T-helper 1 cell (primary cell): Measurements from ENCODE around the gene BNC1.
"Not testable (repeated sequence)": the region's sequence is repeated elsewhere in the genome, so short reads cannot be mapped to it uniquely, and the experiment has no call there.

Experiments used
- DNase-seq, 5 donors: peaks; one replicate each; pipeline ENCODE4 v3.0.0-alpha.2; 2012 to 2020

Gene BNC1

DNA sequence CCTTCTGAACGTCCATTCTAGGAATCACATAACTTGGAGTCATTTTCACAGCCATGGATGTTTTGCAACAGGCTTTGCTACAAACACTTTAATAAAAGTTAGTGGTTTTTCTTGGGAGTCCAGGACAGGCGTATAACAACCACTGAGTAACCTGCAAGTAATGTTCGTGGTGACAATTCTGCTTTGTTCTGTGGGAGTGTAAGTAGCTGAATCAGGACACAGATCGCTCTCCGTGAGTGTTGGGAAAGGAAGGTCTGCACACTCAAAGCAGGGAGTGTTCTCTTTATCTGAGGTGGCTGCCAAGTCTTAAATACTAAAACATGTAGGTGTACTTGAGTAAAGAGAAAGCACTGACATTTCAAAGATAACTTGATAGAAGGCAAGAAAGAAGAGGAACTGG is 7.9 kb upstream of the BNC1 start:
- DNase-seq = no peak

DNA sequence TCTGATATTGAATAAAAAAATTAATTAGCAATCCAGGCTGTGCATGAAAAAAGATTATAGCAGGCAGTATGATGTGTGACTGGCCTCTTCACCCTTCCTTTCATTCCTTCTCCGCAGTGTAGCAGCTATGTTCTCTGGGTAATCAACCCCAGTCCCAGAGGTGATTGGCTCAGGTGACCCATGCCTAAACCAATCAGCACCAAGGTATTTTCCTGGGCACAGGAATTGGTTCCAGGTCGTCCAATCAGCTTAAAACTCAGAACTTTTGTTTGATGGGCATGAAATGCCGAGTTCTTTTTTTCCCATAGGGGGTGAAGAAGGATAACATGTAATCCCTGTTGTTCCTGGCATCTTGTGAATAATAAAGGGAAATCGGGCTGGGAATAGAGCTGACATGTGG is 5.8 kb upstream of the BNC1 start:
- DNase-seq = no peak

DNA sequence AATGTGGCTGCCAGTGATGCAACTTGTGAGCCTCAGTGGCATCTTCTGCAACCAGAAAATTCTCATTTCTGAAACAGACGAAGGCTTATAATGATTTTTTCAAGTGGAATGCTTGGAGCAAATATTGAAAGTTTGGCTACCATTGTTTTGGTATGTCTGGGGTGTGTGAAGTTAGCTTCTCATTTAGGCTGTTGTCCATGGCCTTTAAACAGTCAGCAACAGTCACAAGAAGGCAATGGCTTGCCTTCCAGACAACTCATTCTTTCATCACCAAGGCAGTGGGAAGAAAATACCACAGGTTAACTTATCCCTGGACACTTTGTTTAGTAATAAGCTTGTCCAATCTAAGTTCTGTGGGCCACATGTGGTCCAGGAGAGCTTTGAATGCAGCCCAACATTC is 4.7 kb upstream of the BNC1 start:
- no peak for DNase-seq

DNA sequence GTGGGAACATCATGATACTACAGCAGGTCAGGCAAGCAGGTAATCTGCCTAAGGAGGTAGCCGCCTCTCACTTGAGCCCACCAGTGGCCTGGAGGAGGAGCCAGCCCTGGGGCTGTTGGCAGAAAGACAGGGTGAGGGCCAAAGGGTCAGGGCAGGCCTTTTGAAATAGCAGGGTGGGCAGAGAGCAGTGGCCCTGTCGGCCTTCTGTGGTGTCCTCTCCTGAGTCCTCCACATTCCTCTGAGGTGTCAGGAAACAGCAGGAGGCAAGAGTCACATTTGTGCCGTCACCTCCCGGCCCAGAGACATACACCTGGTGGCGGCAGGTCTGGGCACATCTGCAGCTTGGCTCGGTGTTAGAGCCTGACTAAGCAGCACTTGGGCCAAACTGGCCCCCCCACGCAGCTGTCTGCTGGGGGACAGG is 3.9 kb upstream of the BNC1 start:
- no peak for DNase-seq

DNA sequence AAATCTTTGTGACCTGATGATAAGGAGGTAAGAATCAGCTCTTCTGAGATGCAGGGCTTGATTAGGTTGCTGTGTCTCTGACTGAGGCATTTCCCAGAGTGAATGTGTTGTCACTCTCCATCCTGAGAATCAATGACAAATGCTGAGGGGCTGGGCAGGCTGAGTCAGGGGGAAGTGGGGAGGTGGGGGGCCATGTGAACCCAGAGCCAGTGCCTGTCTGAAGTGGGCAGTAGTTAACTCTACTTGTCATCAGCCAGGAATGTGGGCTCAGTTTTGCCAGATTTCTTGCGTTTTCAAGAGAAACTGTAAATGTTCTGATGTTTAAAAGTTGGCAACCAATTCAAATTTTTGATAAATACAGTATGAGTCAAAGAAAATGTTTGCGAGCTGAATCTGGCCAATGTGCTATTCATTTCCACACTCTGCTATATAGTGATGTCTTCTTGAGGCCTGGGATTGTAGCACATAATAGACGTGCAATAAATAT is 3.1 kb upstream of the BNC1 start:
- DNase-seq = no peak

DNA sequence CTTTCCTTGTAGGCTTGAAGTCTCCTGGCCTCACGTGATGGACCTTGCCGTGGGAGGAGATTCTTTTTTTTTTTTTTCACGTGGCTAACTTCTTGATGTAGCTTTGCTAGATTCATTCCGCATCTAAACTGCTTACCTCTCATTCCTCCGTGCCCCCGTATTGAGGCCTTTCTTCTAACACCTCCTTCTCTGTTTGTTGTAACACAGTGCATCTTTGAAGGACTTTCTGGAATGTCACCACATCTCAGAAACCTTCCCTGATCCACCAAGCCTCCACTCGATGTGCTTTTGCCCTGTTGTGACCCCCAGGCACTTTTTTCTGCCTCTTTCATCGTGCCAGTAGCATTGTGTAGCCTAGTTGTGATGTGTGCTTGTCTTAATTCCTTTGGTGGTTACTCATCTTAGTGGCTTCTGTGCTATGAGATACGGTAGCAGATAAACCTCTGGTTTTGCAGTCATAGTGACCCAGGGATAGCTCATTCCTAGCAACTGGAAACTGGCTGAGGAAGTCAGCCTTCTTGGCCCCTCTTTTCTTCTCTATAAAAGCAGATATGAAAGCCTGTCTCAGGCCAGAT is 1.6 kb upstream of the BNC1 start:
- DNase-seq = no peak

DNA sequence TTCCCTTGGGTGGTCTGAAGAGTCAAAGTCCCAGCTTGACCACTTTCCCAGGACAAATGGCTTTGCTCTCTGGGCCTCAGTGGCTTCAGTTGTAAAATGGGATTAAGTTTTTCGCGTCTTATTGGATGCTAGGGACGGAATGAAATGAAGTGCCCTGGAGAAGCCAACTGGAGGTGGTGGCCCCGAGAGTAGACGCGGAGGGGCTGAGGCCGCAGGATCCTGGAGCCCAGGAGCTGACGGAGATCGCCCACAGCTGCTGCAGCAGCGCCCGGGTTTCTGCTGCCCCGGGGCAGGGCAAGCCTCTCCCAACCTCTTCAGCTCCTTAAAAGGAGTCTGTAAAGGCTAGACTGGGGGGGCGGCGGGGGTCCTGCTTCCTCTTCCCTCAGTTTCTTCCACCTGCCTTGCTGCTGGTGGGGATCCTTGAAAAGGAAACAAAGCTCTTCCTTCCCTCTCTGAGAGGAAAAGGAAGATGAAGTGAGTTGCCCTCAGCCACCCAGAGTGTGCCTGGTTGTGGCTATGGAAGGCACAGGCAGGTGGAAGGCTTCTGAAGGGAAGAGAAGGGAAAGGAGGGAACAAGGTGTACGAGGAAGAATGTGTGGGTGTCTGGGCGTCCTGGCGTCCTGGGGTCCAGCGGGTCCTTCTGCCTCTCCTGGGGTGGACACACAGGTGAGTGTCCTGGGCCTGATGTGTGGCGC is 967 bp upstream of the BNC1 start:
- DNase-seq = no peak

DNA sequence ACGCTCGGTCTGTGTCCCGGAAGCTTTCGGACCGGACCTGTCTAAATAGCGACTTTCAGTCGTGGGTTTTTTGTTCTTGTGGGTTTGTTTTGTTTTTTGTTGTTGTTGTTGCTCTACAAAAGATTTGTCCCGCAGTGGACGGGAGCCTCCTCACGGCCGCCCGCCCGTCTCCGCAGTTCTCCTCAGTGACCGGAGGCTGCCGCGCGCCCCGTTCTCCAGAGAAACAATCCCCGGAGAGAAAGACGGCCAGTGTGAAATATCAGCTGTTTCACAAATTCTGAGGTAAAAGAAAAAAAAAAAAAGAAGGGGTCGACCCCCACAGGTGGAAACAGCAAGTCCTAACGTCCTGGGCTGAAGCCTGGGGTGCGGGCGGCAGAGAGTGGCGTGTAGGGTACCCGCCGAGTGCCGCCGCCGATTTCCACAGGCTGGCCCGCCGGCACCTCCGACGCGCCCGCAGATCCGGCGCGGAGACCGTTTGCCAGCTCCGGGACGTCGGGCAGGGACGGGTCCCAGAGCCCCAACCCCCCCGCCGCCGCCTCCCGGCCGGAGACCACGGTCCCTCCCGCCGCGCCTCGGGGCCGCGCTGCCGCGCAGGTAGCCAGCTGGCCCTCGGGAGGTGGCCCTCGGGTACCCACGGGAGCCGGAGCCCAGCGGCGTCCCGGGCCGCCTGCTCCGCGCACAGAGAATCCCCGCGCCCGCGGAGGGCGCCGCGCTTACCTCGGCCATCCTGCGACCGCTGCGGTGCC is 478 bp downstream of the BNC1 start:
- no peak for DNase-seq

DNA sequence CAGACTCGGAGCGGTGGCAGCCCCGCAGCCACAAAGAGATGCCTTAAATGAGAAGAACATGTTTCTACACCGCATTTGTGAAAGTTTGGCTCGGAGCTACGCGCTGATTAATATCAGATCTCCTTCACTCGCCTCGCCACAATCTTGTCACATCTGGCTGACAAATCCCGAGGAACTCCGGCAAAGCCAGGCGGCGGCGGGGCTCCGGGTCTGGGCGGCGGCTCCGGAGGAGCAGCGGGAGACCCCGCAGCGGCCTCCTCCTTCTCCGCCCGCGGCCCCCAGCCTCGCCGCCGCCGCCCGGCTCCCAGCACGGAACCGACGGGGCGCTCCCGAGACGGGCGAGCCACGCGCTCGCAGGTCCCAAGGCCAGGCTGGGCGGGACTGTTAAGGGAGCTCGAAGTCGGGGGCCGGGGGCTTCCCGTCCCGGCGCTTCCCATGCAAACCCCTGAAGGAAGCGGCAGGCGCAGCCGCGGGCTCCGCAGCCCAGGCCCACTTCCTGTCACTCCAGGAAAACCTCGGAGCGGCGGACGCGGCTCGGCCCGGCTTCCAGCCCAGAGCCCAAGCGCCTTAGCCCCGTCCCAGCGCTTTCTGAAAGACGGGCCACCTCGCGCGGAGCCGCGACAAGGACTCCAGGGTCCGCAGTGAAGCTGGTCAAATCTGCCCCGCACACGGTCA is 1.2 kb downstream of the BNC1 start:
- no peak for DNase-seq

DNA sequence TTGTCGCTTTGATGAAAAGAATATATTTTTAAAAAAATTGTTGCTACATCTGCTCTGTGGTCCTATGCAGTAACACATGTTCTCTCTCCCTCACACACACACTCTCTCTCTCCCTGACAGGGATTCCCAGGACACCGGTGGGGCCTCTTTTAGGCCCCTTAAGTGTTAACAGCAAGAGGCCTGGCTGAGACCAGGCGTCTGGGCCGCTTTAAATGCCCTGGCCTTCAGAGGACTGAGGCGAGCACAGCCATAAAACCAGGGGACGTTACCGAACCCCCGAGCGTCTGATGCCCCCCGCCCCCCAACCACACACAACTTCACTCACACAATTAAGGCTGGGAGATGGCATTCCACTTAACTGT is 1.7 kb downstream of the BNC1 start:
- no peak for DNase-seq

DNA sequence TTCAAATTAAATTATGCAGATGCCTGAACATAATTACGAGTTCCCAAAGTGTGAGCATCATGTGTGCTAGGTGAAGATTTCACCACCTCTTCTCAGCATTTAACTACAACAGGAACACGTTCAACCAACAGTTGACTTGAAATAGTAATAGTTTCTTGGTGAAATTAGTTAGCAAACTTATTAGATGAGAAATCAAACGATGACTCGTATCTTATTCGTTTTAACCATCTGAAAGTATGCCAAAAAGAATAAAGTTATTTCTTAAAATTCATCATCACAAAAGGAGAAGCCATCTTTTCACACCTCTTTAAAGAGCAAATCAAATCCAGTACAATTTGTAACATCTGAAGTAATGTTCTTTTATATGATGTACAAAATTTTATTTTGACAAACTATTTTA is 2.3 kb downstream of the BNC1 start:
- DNase-seq = no peak

DNA sequence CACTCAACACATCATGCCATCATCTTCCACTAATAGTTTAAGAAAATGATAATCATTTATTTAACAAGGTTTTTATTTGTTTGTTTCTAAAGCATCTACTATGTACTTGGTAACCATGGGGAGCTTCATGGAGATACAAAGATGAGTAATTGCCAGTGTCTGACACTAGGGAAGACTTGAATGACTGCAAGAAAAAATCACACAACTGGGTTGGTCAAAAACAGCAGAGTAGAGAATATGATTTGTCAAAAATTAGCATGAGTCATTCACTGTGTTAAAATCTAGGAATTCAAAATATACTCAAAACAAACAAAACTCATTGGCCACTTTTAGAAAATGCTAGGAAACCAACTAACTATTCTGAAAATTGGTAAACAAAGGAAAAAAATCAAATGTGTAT is 6.3 kb downstream of the BNC1 start:
- no peak for DNase-seq

DNA sequence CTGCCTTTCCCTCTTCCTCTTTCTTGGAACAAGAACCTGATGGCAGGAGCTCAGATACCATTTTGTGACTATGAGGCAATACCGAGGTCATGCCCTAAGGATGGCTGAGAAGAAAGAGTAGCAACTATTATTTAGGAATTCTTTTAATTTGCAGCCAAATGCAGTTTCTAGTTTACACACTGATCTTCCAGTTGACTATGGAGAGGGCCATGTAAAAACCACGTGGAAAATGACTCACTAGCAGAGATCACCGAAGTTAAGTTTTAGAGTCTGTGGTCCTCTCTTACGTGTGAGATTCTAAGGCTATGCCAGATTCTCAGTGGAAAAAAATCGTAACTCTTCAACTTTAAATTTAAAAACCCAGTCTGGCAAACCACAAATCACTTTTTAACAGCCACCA is 7.8 kb downstream of the BNC1 start:
- DNase-seq = no peak

DNA sequence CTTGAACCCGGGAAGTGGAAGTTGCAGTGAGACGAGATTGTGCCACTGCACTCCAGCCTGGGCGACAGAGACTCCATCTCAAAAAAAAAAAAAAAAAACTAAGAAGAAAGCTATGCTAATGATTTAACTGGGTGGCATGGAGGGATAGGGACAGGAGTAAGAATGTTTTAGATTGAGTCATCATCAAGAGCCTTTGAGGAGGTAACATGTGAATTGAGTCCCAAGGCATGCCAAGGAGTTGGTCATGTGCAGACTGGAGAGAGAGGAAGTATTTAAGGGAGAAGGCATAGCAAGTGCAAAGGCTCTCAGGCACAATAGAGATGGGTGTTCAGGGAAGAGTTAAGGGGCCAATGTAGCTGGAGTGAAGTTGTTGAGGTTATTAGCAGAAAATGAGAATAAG is 9.1 kb downstream of the BNC1 start:
- no peak for DNase-seq

DNA sequence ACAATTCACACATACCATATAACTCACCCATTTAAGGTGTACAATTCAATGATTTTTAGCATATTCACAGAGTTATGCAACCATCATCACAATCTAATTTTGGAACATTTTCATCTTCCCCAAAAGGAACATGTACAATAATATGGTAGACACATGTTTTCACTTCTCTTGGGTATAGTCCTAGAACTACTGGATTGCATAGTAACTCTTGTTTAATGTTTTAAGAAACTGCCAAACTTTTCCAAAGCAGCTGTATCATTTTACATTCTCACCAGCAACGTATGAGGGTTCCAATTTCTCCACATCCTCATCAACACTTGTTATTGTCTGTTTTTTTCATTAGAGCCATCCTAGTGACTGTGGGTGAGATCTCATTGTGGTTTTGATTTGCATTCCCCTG is 14.3 kb downstream of the BNC1 start:
- DNase-seq = no peak

DNA sequence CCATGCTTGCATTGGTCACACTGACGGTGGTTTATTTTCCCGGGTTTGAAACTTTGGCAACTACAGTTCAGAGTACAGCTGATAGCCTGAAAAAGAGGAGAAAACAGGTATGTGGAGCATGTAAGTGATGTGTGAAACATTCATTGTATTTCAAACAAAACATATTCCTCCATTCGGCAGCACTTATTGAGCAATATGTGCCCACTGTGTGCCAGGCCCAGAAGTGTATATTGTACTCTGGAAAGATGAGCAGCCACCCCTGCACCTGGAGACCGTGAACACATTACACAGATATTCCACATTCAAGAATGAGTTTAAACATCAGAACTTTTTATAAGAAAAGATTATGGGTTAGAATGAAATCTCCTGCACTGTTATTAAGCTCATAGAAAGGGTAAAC is 16.3 kb downstream of the BNC1 start:
- DNase-seq = no peak

DNA sequence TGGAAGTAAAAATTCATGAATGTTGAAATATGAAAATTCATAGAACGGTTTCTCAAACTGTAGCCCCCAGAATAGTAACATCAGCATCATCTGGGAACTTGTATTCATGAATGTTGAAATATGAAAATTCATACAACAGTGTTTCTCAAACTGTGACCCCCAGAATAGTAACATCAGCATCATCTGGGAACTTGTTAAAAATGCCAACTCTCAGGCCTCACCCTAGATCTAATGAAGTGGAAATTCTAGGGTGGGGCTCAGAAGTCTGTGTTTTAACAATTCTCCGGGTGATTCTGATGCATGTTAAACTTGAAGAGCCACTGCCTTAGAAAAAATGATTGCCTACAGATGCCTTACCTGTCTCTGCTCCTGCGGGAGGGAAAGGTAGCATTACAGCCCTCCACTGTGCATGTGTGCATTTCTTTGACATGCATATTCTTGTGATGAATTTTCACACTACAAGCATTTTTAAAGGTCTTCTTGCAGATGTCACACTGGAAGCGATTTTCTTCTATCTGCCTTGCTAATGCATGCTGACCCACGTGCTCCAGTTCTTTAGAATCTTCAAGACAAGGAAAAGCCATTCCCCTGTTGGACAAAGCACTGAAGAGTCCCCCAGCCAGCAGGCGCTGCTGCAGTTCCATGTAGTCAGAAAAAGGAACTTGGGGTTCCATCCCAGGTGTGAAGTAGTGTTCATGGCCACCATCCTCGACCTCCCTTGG is 21.7 kb downstream of the BNC1 start:
- no peak for DNase-seq

DNA sequence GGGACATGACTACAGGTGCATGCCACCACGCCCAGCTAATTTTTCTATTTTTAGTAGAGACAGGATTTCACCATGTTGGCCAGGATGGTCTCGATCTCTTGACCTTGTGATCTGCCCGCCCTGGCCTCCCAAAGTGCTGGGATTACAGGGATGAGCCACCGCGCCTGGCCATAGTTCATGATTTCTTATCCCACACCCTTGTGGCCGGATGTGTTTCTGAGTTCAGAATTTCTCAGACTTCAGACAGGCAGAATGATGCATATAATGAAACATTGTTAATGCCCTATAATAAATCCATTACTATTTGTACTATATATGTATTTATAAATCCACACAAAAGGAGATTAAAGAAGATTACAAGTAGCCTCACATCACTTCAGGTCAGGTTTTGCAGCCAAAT is 22.3 kb downstream of the BNC1 start:
- DNase-seq = not testable (repeated sequence)

DNA sequence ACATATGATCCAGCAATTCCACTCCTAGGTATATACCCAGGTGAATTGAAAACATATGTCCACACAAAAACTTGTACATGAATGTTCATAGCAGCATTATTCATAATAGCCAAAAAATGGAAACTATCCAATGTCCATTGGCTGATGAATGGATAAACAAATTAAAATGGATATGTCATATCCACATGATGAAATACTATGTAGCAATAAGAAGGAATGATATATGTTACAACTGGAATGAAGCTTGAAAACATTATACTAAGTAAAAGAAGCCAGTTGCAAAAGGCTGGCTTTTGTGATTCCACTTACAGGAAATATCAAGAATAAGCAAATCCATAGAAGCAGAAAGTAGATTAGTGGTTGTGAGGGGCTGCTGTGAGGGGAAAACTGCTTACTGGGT is 33.7 kb downstream of the BNC1 start:
- DNase-seq = no peak

DNA sequence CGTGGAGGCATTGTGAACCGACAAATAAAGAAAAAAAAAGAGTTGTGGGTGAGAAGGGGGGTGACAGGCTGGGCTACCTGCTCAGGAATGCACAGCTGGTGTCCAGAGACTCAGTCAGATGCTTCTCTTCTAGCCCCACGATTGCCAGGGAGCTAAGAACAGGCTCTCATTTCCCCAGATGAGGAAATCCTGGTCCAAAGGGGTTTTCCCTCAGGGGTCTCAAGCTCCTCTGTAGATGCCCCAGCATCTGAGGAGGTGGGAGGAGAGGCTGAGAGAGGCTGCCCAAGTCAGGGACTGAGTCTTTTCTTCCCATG is 35.5 kb downstream of the BNC1 start:
- no peak for DNase-seq

DNA sequence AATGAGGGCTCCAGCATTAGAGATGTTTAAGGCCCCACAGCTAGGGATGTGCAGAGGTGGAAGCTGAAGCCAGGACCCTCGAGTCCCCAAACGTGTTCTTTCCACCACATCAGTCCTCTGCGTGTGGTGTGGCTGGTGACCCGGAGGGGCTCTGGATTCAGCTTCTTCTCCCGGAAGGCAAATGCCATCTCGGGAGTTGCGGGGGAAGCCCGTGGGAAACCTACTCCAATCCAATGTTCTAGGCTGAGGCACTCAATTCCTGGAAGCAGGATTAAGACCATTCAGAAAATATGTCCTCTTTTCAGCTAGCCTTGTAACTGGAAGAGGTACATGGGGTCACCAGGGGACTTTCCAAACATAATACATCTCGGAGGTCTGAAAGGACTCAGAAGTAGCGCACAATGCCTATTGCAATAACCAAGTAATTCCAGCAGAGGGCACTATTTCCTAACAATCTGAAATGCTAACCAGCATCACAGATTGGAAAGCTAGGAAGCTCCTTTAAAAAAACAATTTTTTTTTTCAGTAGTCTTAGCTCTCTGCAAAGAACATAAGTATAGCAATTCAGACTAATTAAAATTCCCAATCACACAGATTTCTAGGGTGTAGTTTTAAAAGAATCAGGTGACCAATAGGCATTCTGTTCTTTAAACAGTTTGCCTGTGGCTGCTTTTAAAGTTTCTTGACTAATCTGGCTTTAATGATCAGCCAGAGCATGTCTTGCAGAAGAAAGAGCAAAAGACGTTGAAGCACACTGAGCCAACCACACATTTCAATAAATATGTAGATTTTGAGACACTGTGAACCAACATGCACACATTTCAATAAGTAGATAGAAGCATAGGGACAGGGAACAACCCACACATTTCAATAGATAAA is 36.1 kb downstream of the BNC1 start:
- DNase-seq = peak in 2 of 5 donors; percentile 1 to 29

DNA sequence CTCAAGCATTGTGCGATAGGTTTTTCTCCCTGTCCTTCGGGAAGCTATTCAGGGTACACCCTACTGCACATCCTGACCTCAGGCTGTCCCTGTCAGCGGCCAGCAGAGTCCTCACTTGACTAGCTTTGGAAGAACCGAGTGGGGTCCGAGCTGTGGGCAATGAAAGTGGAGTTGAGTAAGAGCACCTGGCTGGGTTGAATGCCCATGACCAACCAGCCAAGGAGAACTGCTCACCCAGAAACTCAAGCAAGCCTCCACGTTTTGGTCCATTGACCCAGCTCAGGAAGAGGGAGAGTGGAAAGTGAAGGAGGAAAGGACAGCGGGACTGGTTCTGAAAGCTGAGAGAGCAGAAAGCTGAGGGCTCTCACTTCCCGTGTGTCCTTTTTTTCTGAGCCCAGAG is 40.8 kb downstream of the BNC1 start:
- DNase-seq = no peak
